ENCODE results near the gene NFIB. TPM values are rescaled to one million over a fixed set of nuclear protein-coding genes. Genes with fewer than 3 reads are reported as not detected.

The NFIB gene
- total RNA-seq, 1 donor from 2014 or later: 9.4 TPM

- peak overlapping the region; percentile 10 for H3K27ac ChIP-seq (ENCODE audit: low read depth, low read length)
- Mint-ChIP-seq H3K27me3 (ENCODE audit: low read depth, unreplicated experiment) (peaks cover 20% of the 10 kb centered on the region), H3K27ac (ENCODE audit: unreplicated experiment) (no peak overlapping the region), H3K4me1 (ENCODE audit: low read depth, unreplicated experiment) (peaks cover 14% of the 10 kb centered on the region), H3K36me3 (ENCODE audit: low read depth, unreplicated experiment) (peaks cover 10% of the 10 kb centered on the region), H3K4me3 (ENCODE audit: unreplicated experiment) (no peak overlapping the region), H3K9me3 (ENCODE audit: unreplicated experiment) (no peaks in the 10 kb centered on the region)
- H3K4me1 ChIP-seq (ENCODE audit: insufficient read depth, low read length): peaks cover 60% of the 10 kb centered on the region
- peaks cover 5% of the 10 kb centered on the region for H4K20me1 ChIP-seq (ENCODE audit: insufficient read depth, low read length)
- DNase-seq (ENCODE audit: low read depth): no peak
- H3K9ac ChIP-seq (ENCODE audit: low read length): peak overlapping the region; percentile 64
- H3K36me3 ChIP-seq (ENCODE audit: insufficient read depth, low read length): no peaks in the 10 kb centered on the region
- no peak overlapping the region for H3K4me3 ChIP-seq (ENCODE audit: insufficient read depth, low read depth, low read length)
- FAIRE-seq: no peak
- TF ChIP-seq EZH2 (IDR thresholded peaks at IDR 0.05; ENCODE audit: insufficient read depth, low read length) (no peak), CTCF (IDR thresholded peaks at IDR 0.05; ENCODE audit: insufficient read depth, low read depth, low read length) (no peak)
- no peak overlapping the region for H2AFZ ChIP-seq (ENCODE audit: low read depth, low read length)
- H3K9me3 ChIP-seq (ENCODE audit: insufficient read depth, low read depth, low read length): no peaks in the 10 kb centered on the region
- H3K27me3 ChIP-seq (ENCODE audit: insufficient read depth, low read length): no peaks in the 10 kb centered on the region
- peaks cover 98% of the 10 kb centered on the region for H3K79me2 ChIP-seq (ENCODE audit: insufficient read depth, low read length)
- peak overlapping the region; percentile 96 for H3K4me2 ChIP-seq (ENCODE audit: low read length)
Observed at GRCh38 chr9:14306188-14306587, 7.8 kb downstream of the NFIB start.

GRCh38 chr9:14304259-14304658 lies 9.7 kb downstream of the NFIB start:
- peaks cover 98% of the 10 kb centered on the region for H3K79me2 ChIP-seq (ENCODE audit: insufficient read depth, low read length)
- H3K36me3 ChIP-seq (ENCODE audit: insufficient read depth, low read length): no peaks in the 10 kb centered on the region
- H3K4me1 ChIP-seq (ENCODE audit: insufficient read depth, low read length): peaks cover 49% of the 10 kb centered on the region
- peak overlapping the region; percentile 68 for H3K4me2 ChIP-seq (ENCODE audit: low read length)
- DNase-seq (ENCODE audit: low read depth) (no peak), FAIRE-seq (no peak)
- H3K4me3 ChIP-seq (ENCODE audit: insufficient read depth, low read depth, low read length): no peak overlapping the region
- no peak overlapping the region for H3K4me3 Mint-ChIP-seq (ENCODE audit: unreplicated experiment)
- TF ChIP-seq CTCF (IDR thresholded peaks at IDR 0.05; ENCODE audit: insufficient read depth, low read depth, low read length) (no peak), EZH2 (IDR thresholded peaks at IDR 0.05; ENCODE audit: insufficient read depth, low read length) (no peak)
- no peaks in the 10 kb centered on the region for H3K27me3 ChIP-seq (ENCODE audit: insufficient read depth, low read length)
- peaks cover 11% of the 10 kb centered on the region for H3K4me1 Mint-ChIP-seq (ENCODE audit: low read depth, unreplicated experiment)
- no peak overlapping the region for H3K27ac Mint-ChIP-seq (ENCODE audit: unreplicated experiment)
- no peak overlapping the region for H3K9ac ChIP-seq (ENCODE audit: low read length)
- peaks cover 10% of the 10 kb centered on the region for H3K36me3 Mint-ChIP-seq (ENCODE audit: low read depth, unreplicated experiment)
- no peak overlapping the region for H2AFZ ChIP-seq (ENCODE audit: low read depth, low read length)
- peaks cover 20% of the 10 kb centered on the region for H3K27me3 Mint-ChIP-seq (ENCODE audit: low read depth, unreplicated experiment)
- H3K9me3 Mint-ChIP-seq (ENCODE audit: unreplicated experiment): no peaks in the 10 kb centered on the region
- H4K20me1 ChIP-seq (ENCODE audit: insufficient read depth, low read length): peaks cover 11% of the 10 kb centered on the region
- H3K9me3 ChIP-seq (ENCODE audit: insufficient read depth, low read depth, low read length): no peaks in the 10 kb centered on the region
- no peak overlapping the region for H3K27ac ChIP-seq (ENCODE audit: low read depth, low read length)

DNA sequence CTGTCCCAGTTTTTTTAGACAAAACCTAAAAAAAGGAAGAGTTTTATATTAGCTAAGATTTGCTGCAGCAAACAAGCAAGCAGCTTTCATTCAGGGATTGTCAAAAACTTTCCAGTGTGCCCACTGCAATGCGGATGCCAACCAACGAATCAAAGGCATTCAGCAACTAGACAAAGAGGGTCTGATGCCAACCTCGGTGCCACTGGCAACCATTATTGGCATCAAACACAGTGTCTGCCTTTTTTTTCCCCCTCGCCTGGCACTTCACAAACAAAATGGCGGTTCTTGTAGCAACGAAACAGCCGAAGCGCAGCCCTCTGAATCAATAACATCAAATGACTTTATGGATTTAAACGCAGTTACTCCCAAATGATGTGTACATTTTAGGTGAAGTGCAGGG lies 10.4 kb downstream of the NFIB start:
- Histone ChIP-seq H3K9ac (ENCODE audit: low read length) (no peak overlapping the region), H3K27me3 (ENCODE audit: insufficient read depth, low read length) (no peaks in the 10 kb centered on the region), H3K9me3 (ENCODE audit: insufficient read depth, low read depth, low read length) (no peaks in the 10 kb centered on the region), H3K4me2 (ENCODE audit: low read length) (peak overlapping the region; percentile 68), H3K27ac (ENCODE audit: low read depth, low read length) (peak overlapping the region; percentile 12), H3K4me1 (ENCODE audit: insufficient read depth, low read length) (peaks cover 43% of the 10 kb centered on the region), H3K4me3 (ENCODE audit: insufficient read depth, low read depth, low read length) (peak overlapping the region; percentile 13), H3K36me3 (ENCODE audit: insufficient read depth, low read length) (no peaks in the 10 kb centered on the region), H2AFZ (ENCODE audit: low read depth, low read length) (no peak overlapping the region), H4K20me1 (ENCODE audit: insufficient read depth, low read length) (peaks cover 15% of the 10 kb centered on the region), H3K79me2 (ENCODE audit: insufficient read depth, low read length) (peaks cover 98% of the 10 kb centered on the region)
- TF ChIP-seq CTCF (IDR thresholded peaks at IDR 0.05; ENCODE audit: insufficient read depth, low read depth, low read length): no peak
- TF ChIP-seq EZH2 (IDR thresholded peaks at IDR 0.05; ENCODE audit: insufficient read depth, low read length): no peak
- Mint-ChIP-seq H3K9me3 (ENCODE audit: unreplicated experiment) (no peaks in the 10 kb centered on the region), H3K27me3 (ENCODE audit: low read depth, unreplicated experiment) (peaks cover 17% of the 10 kb centered on the region), H3K4me3 (ENCODE audit: unreplicated experiment) (no peak overlapping the region), H3K27ac (ENCODE audit: unreplicated experiment) (no peak overlapping the region), H3K4me1 (ENCODE audit: low read depth, unreplicated experiment) (peaks cover 7% of the 10 kb centered on the region), H3K36me3 (ENCODE audit: low read depth, unreplicated experiment) (peaks cover 10% of the 10 kb centered on the region)
- FAIRE-seq (no peak), DNase-seq (ENCODE audit: low read depth) (no peak)
